Stimulated activated naive CD8-positive, alpha-beta T cell treated with anti-CD3 and anti-CD28 coated beads, Interleukin-15, Interleukin-2, amounts not matched to agents 100 ng/mL and 50 ng/mL, for 24 hours (primary cell): Measurements from ENCODE around the gene KCND3.
A peak's percentile ranks its signal among the peaks of the same experiment; 100 is the strongest.

Experiments used
- H3K27ac Mint-ChIP-seq: one replicate; pipeline ENCODE4 v1.8.0; 2021; ENCODE audit warnings: mild to moderate bottlenecking, mixed read lengths
- H3K27me3 Mint-ChIP-seq: one replicate; pipeline ENCODE4 v1.8.0; 2021; ENCODE audit warnings: mixed read lengths
- H3K36me3 Mint-ChIP-seq: one replicate; pipeline ENCODE4 v1.8.0; 2021; ENCODE audit warnings: low read depth, mixed read lengths
- H3K4me1 Mint-ChIP-seq: one replicate; pipeline ENCODE4 v1.8.0; 2021; ENCODE audit warnings: low read depth, mixed read lengths
- H3K4me3 Mint-ChIP-seq: one replicate; pipeline ENCODE4 v1.8.0; 2021; ENCODE audit warnings: mild to moderate bottlenecking, mixed read lengths
- H3K9me3 Mint-ChIP-seq: one replicate; pipeline ENCODE4 v1.8.0; 2021; ENCODE audit warnings: mixed read lengths

The KCND3 gene

GRCh38 chr1:111777301-111777700 is 212.2 kb downstream of the KCND3 start:
- H3K27ac Mint-ChIP-seq, result no peak overlapping the region
- H3K36me3 Mint-ChIP-seq, result no peaks in the 10 kb centered on the region
- H3K4me1 Mint-ChIP-seq, result no peaks in the 10 kb centered on the region
- H3K9me3 Mint-ChIP-seq, result no peaks in the 10 kb centered on the region
- peaks cover 4% of the 10 kb centered on the region for H3K27me3 Mint-ChIP-seq
- H3K4me3 Mint-ChIP-seq, result no peak overlapping the region

DNA sequence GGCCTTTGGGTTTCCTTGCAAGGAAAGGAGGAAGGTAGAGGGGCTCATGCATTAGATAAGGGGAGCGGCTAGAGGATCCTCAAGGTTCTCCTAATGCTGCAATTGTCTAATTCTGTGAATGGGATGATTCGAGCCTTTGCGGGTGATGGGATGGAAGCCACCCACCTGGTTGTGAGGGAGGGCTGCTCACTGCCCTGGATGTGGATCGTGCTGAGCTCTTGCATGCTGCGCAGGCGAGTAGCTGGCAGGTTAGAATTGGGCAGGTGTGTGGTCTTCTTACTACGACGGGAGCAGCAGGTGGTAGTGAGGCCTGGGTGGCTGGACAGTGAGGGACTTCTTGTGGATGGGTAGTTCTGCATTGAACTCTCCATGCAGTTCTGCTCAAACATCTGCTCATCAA is 212.6 kb downstream of the KCND3 start:
- H3K36me3 Mint-ChIP-seq, result no peaks in the 10 kb centered on the region
- no peak overlapping the region for H3K27ac Mint-ChIP-seq
- H3K9me3 Mint-ChIP-seq, result no peaks in the 10 kb centered on the region
- H3K4me3 Mint-ChIP-seq, result no peak overlapping the region
- H3K4me1 Mint-ChIP-seq, result no peaks in the 10 kb centered on the region
- peaks cover 4% of the 10 kb centered on the region for H3K27me3 Mint-ChIP-seq

DNA sequence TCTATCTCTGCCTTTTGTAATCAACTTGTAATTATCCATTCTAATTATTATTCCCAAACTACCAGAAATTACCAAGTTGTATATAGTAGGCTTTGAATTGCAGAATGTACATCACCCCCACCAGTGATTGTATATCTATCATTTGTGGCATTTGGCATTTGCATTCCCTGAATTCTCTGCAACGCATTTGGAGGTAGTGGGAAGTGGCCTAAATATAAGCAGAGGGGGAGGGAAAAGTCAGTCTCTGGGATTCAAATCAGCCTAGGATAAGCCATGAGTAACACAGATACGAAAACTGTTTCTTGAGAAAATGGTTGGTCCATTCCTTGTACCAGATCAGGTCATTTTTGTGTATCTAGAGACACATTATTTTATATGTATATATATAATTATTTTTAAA is 213.1 kb downstream of the KCND3 start:
- Mint-ChIP-seq H3K9me3 (no peaks in the 10 kb centered on the region), H3K4me3 (no peak overlapping the region), H3K36me3 (no peaks in the 10 kb centered on the region), H3K27me3 (peaks cover 4% of the 10 kb centered on the region), H3K27ac (no peak overlapping the region), H3K4me1 (no peaks in the 10 kb centered on the region)

DNA sequence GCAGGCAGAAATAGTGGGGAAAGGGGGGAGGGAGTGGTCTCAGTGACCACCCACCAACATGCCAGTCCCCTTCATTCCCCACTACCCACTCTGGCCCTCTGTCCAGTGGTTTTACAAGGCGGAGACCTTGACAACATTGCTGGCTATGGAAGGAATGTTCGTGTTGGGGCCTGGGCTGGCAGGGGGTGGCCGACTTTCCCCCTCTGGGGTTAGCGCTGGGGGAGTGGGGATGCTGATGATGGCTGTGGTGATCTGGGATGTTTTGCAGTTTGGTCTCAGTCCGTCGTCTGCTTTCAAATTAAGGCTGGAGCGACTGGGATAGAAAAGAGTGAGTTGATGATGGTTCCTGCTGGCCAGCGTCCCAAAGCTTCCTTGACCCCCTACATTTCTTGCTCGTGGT is 213.5 kb downstream of the KCND3 start:
- Mint-ChIP-seq H3K27me3 (peaks cover 4% of the 10 kb centered on the region), H3K36me3 (no peaks in the 10 kb centered on the region), H3K4me3 (no peak overlapping the region), H3K9me3 (no peaks in the 10 kb centered on the region), H3K4me1 (no peaks in the 10 kb centered on the region), H3K27ac (no peak overlapping the region)

DNA sequence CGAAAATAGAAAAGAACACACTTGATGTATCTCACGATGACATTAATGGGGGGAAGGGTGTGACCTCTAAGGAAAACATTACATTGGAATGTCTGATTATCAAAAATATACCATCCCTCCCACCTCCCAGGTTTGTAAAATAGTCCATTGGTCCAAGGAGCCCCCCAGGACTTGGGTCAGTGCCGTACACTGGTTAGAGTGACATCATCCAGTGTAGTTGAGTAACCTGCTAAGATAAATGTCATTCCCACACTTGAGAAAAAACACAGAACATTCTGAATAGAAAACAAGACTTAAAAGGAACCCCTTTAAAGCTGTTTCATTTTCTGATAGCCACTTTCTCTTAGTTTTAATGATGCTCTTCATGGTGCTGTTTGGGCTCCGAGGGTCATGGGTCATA is 218.6 kb downstream of the KCND3 start:
- Mint-ChIP-seq H3K4me1 (peaks cover 16% of the 10 kb centered on the region), H3K4me3 (no peak overlapping the region), H3K36me3 (peaks cover 23% of the 10 kb centered on the region), H3K27me3 (no peaks in the 10 kb centered on the region), H3K27ac (no peak overlapping the region), H3K9me3 (no peaks in the 10 kb centered on the region)

DNA sequence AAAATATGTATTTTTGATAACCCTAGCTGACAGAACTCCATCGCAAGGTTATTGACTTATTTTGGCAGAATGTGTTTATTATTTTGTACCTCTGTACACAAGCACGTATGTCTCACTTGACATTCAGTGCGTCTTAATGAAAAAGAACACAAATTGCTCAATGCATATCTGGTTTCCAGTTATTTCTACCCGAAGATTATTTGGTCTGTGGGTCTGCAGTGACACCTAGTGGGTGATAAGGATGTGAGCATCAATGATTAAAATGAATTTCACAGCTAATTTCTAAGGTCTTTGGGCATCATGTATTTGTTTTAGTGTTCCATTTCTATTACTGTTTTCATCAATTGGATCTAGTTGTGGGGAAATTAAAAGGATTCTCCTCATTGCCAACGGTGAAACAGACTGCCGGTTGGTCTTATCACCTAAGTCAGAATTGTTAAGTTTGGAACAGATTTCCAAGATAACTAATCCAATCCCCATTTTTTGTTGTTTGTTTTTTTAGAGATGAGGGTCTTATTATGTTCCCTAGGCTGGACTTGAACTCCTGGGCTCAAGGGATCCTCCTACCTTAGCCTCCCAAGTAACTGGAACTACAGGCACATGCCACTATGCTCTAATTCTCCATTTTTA is 219.8 kb downstream of the KCND3 start:
- Mint-ChIP-seq H3K27me3 (no peaks in the 10 kb centered on the region), H3K4me1 (peaks cover 16% of the 10 kb centered on the region), H3K36me3 (peaks cover 35% of the 10 kb centered on the region)

DNA sequence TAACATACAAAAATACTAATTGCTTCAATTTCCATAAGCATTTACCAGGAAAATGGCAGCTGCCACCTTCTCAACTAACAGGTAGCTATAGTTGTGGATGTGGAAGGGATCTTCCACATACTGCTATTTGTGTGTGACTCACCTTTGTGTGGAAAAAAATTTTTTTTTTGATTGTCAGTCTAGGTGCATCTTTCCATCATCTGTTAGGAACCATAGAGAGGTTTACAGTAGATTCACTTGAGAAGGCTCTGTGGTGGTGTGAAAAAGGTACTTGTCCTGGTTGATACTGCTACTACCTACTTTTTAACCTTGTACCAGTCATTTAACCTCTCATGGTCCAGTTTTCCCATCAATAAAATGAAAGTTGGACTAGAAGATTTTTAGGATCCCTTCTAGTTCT is 220.8 kb downstream of the KCND3 start:
- Mint-ChIP-seq H3K27ac (no peak overlapping the region), H3K9me3 (no peaks in the 10 kb centered on the region), H3K4me1 (peaks cover 16% of the 10 kb centered on the region), H3K27me3 (no peaks in the 10 kb centered on the region), H3K36me3 (peaks cover 41% of the 10 kb centered on the region), H3K4me3 (no peak overlapping the region)

More for the DNA sequence above, 219.8 kb downstream of the KCND3 start:
- Mint-ChIP-seq H3K4me3 (no peak overlapping the region), H3K27ac (no peak overlapping the region), H3K9me3 (no peaks in the 10 kb centered on the region)

DNA sequence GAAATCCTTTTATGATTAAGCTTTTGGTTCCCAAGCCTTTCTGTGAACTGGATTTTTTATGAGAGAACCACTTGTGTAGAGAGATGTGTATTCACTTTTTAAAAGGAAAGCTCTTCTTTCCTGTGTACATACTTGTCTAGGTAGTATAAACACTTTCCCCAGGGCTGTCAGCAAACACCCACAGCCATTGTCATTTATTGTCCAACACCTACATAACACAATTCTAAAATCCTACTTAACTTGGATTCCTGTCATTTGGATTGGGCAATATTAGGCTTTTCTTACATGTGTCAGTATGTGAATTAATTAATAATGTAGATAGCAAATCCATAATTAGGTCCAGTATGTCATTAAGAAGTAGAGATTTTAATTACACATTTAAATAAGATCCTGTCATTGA is 221.4 kb downstream of the KCND3 start:
- Mint-ChIP-seq H3K4me1 (peaks cover 16% of the 10 kb centered on the region), H3K36me3 (peaks cover 45% of the 10 kb centered on the region)

DNA sequence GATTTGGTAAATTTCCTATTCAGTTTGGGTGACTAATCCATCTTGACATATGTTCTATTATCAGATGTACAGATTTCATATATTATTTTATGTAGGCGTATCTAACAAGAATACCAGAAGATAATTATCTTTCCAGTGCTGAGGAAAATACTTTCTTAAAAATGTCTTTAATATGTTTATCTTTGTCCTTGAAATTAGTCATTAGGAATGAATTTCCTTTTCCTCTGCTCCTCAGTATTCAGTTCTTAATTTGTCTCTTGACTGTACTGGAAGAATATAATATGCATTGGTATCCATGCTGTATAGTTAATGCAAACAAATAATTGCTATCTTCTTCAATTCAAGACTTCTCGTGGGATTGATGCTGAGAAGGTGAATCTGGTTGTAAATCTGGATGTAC is 227.1 kb downstream of the KCND3 start:
- Mint-ChIP-seq H3K36me3 (peaks cover 80% of the 10 kb centered on the region), H3K4me1 (peaks cover 21% of the 10 kb centered on the region), H3K27me3 (no peaks in the 10 kb centered on the region), H3K4me3 (no peak overlapping the region), H3K9me3 (no peaks in the 10 kb centered on the region), H3K27ac (no peak overlapping the region)

More for the DNA sequence above, 221.4 kb downstream of the KCND3 start:
- no peak overlapping the region for H3K4me3 Mint-ChIP-seq
- no peak overlapping the region for H3K27ac Mint-ChIP-seq
- no peaks in the 10 kb centered on the region for H3K27me3 Mint-ChIP-seq
- no peaks in the 10 kb centered on the region for H3K9me3 Mint-ChIP-seq

- Mint-ChIP-seq H3K9me3 (no peaks in the 10 kb centered on the region), H3K27ac (no peak overlapping the region), H3K4me1 (peaks cover 27% of the 10 kb centered on the region), H3K27me3 (no peaks in the 10 kb centered on the region), H3K36me3 (peaks cover 75% of the 10 kb centered on the region), H3K4me3 (no peak overlapping the region)
These were observed 227.8 kb downstream of the KCND3 start for GRCh38 chr1:111761717-111762116.

- Mint-ChIP-seq H3K27me3 (no peaks in the 10 kb centered on the region), H3K27ac (peak overlapping the region; percentile 39), H3K4me3 (peak overlapping the region; percentile 30), H3K9me3 (no peaks in the 10 kb centered on the region), H3K36me3 (peaks cover 46% of the 10 kb centered on the region), H3K4me1 (peaks cover 43% of the 10 kb centered on the region)
These were observed 231.1 kb downstream of the KCND3 start for GRCh38 chr1:111758373-111758772.

DNA sequence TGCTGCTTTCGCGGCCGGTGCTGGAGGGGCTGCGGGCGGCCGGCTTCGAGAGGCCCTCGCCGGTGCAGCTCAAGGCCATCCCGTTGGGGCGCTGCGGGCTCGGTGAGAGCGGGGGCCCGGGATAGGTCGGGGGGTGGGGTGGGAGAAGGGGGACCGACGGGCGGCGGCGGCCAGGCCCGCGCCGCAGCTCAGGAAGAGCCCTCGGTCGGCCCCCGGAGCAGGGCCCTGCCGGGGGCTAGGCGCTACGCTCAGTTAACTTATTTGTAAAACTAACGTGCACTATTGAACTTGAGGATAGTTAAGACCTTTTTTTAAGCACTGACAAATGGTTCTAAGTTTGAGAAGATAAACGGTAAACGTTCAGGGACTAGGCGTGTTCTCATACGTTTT is 233.3 kb downstream of the KCND3 start:
- peaks cover 43% of the 10 kb centered on the region for H3K4me1 Mint-ChIP-seq
- peak overlapping the region; percentile 90 for H3K4me3 Mint-ChIP-seq

DNA sequence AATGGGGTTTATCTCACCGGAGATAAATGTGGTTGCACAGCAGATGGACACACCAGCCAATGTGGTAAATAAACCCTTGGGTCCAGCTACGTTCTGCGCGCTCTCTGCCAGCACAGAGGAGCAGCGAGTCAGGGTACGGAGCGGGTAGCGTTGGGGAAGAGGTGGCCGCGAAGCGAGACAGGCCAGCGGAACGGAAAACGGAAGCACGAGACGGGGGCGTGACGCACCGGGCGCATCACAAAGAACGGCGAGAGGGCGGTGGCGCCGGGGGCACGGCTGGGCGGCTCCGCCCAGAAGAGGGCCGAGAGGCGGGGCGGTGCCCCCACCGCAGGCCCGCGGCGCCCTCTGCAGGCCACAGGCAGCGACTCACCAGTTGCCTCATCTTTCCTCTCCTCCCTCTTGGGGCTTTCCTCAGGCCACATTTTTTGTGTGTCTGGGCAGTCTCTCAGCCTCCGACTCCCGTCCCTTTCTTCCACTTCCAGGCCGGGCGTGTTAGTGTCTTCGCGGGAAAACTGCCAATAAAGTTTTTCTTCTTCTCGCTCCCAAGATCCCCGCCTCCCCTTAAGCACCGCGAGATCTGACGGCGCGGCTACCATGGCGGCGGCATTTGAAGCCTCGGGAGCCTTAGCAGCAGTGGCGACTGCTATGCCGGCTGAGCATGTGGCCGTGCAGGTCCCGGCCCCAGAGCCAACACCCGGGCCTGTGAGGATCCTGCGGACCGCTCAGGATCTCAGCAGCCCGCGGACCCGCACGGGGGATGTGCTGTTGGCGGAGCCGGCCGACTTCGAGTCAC is 233.9 kb downstream of the KCND3 start, which contains the start of gene DDX20:
TSS of gene DDX20 (plus strand) at position 571 of the 793 bp plus-strand sequence. CDS start at position 595, 24 bp downstream.
- H3K27ac Mint-ChIP-seq, result peak within 1 kb of the TSS; percentile 97

More for the DNA sequence above, 233.3 kb downstream of the KCND3 start:
- Mint-ChIP-seq H3K36me3 (peaks cover 30% of the 10 kb centered on the region), H3K27ac (peak overlapping the region; percentile 81), H3K27me3 (no peaks in the 10 kb centered on the region), H3K9me3 (no peaks in the 10 kb centered on the region)

DNA sequence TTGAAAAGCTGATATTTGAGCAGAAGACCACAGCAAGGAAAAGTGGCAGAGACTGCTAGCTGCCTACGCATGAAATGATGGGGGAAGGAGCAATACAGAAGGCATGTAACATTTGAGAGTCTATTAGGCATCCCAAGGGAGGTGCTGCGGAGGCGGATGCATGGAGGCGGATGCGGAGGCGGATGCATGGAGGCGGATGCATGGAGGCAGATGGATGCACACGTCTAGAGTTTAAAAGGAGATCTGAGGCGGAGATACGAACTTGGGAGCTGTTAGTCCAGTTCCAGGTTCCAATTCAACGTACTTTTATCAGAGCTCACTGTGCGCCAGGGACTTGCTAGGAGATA is 234.5 kb downstream of the KCND3 start:
- no peaks in the 10 kb centered on the region for H3K27me3 Mint-ChIP-seq
- peak overlapping the region; percentile 90 for H3K4me3 Mint-ChIP-seq
- peak overlapping the region; percentile 97 for H3K27ac Mint-ChIP-seq
- peaks cover 18% of the 10 kb centered on the region for H3K36me3 Mint-ChIP-seq
- no peaks in the 10 kb centered on the region for H3K9me3 Mint-ChIP-seq
- H3K4me1 Mint-ChIP-seq, result peaks cover 40% of the 10 kb centered on the region

More for the DNA sequence above, 233.9 kb downstream of the KCND3 start, which contains the start of gene DDX20:
- Mint-ChIP-seq H3K4me1 (peaks cover 43% of the 10 kb centered on the region), H3K4me3 (peak within 1 kb of the TSS; percentile 90), H3K27me3 (no peaks in the 10 kb centered on the region), H3K36me3 (peaks cover 24% of the 10 kb centered on the region), H3K9me3 (no peaks in the 10 kb centered on the region)

- no peaks in the 10 kb centered on the region for H3K36me3 Mint-ChIP-seq
- H3K27ac Mint-ChIP-seq, result no peak overlapping the region
- H3K27me3 Mint-ChIP-seq, result no peaks in the 10 kb centered on the region
- no peak overlapping the region for H3K4me3 Mint-ChIP-seq
- no peaks in the 10 kb centered on the region for H3K9me3 Mint-ChIP-seq
- peaks cover 20% of the 10 kb centered on the region for H3K4me1 Mint-ChIP-seq
These were observed 237.4 kb downstream of the KCND3 start for GRCh38 chr1:111751906-111752575.
